Left forelimb (tissue), 1 donor: ENCODE measurements around the gene SERINC2.

Source experiments
- DNase-seq: peaks from one replicate; pipeline ENCODE4 v3.0.0-alpha.2; 2018; ENCODE audit warnings: low spot score

Gene SERINC2

DNA sequence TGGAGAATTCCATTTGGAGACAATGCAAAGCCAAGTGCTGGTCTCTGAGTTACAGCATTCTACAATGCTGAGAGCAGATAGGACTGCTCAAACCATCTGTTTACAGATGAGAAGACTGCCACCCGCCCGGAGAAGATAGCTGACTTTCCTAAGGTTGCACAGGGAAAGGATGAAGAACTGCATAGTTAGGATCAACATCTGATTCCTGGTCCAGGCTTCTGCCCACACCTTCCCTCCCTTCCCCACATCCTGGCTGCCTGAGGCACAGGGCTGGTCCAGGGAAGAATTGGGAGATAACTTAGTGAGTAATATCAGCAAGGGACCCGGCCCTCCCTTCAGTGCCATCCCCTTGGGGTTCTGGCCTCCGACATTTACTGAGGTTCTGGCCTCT lies 2.0 kb downstream of the SERINC2 start:
- DNase-seq: no peak

DNA sequence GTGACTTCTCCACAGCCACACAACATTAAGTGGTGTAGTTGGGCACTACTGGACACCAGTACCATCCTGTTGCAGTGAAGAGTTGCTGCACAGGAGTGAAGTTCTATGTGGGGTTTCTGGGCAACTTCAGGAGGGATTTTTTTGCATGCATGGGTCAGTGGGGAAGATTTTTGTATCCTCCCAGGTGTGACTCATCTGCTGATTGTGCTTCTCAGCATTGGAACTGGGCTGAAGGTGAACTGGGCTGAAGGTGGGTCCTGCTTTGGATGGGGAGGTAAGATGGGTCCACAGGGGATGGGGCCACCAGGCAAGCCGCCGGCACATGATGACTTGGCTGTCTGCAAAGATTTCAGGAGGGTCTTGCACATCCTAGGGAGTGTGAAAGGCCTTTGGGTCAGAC lies 2.6 kb downstream of the SERINC2 start:
- no peak for DNase-seq

DNA sequence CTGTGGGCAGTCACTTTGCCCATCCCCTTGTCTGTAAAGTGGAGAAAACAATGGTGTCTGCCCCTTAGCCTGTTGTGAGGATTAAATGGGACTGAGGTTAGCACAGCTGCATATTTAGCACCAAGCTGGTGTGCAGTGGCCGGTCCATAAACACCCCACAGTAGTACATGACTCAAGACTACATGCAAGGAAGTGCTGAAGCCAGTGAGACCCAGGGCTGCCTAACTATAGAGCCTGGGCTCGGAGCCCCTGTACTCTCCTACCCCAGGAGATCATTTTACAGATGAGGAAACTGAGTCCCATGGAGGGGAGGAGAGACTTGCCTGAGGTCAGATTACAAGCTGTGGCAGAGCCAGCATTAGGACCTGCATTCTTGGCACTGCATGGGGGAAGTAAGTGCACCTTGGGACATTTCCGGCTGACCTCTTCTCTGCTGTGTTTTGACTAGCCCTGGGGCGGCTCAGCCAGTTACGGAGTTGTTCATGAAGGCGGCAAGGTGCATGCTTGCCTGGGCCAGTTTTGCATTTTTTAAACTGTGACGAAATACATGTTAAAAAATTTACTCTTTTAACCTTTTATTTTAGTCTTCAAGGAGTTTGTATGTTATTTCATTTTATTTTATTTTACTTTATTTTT lies 3.2 kb downstream of the SERINC2 start:
- DNase-seq: no peak

DNA sequence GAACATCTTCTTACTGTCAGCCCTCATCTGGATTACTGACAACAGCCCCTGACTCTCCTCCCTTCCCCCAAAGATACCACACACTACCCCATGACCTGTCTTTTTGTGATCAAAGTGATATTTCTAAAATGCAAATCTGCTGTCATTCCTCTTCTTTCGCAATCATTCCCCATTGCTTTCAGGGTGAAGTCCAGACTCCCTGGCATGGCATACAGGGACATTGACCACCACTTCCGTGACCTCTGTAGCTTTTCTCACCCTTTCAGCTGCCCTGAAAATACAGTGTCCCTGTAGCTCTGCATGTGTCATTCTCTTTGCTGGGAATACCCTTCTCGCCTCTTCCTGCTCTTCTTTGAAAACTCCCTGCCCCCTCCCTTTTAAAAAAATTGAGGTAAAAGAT lies 4.1 kb downstream of the SERINC2 start:
- no peak for DNase-seq

DNA sequence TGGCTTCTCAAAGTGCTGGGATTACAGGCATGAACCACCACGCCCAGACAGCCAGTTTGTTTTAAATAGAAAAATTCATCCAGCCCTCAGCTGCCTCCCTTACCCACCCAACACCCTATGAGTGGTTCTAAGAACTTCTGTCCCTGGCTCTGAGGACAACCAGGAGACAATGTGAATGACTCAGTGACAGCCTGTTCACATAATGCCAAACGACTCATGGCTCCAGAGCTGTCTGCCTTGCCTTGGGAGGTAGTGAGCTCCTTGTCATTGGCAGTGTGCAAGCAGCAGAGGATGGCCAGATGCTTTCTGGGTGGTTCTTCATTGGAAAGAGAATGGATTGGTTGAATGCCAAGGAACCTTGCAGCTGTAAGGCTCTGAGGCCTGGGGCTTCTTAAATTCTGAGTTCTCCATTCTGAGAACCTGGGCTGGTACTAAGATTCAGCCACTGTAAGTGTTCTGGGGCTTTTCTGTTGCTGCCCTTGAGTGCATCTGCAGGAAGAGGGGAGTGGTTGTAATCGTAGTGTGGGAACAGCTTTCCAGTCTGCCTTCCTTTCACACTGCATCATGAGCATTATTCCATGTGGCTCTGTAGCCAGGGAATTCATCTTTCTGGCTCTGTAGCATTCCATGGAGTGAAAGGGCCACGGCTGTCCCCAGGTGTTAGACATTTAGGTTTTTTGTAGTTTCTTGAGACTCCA lies 5.8 kb downstream of the SERINC2 start:
- no peak for DNase-seq

DNA sequence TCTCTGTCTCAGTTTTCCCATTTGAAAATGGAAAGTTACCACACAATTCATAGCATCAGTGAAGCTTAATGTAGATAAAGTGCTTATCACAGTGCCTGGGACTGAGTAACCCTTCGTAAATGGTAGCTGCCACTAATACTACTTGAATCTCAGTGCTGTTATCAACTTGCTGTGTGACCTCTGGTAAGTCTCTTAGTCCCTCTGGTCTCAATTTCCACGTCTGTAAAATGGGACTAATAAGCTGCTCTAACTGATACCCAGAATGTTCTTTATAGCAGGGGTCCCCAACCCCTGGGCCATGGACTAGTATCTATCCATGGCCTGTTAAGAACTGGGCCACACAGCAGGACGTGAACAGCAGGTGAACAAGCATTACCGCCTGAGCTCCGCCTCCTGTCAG lies 7.7 kb downstream of the SERINC2 start:
- no peak for DNase-seq

DNA sequence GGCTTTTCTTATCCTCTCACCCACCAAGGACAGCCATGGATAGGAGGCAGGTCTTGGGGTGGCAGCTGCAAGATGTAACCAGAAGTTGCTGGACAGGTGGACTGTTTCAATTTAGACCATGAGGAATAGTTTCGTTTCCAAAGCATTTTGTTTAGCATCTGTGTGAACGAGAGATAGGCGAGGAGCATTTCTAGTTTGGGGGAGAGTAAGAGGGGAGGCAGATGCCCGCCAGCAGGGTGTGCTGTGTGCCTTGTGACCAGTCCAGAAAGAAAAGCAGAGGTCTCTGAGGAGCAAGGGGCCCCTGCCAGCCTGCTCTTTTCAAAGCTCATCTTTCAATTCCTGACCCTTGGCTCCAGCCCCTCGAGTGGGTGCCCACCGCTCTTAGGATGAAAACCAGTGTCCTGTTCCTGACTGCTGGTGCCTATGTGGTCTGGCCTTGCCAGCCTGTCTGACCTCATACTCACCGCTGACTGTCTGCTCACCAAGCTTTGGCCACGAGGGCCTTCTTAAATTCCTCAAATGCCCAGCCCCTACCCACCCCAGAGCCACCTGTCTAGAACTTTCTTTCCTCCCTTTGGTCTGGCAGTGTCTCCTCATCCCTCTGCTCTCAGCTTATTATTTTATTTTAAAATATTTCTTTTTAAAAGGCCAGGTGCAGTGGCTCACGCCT lies 8.5 kb downstream of the SERINC2 start:
- DNase-seq: no peak

DNA sequence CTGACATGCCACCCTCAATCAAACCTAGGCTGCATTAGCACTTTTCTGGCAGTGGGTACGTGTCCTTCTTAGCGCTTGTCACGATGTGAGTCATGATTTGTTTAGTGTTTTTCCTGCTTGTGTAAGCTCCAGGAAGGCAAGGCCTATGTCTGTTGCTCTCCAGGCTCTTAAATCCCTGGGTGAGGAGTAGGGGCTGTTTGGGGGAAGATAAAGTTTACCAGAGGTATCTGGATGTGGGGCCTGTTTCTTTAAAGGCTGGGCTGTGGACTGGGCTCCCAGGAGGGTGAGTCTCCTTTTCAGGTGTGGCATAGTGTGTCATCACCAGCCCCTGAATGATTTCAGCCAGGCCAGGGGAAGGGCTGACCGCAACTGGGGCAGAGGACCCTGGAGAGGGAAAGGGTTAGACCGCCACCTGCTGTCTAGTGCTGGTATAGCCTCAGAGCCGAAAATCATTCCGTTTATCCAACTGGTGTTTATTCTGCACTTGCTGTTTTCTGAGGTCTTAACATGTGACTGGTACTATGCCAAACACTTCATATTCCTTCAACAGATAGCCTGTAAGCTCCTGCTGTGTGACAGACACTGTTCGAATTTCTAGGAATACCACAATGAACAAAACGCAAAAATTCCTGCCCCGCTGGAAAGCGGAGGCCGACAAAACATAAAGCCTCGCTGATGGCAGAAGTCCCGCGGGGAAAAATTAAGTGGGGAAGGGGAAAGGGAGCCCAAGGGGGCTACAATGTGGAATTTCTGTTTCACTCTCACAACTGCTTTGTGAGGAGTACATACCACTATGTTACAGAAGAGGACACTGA lies 9.7 kb downstream of the SERINC2 start:
- DNase-seq: peak; percentile 81

DNA sequence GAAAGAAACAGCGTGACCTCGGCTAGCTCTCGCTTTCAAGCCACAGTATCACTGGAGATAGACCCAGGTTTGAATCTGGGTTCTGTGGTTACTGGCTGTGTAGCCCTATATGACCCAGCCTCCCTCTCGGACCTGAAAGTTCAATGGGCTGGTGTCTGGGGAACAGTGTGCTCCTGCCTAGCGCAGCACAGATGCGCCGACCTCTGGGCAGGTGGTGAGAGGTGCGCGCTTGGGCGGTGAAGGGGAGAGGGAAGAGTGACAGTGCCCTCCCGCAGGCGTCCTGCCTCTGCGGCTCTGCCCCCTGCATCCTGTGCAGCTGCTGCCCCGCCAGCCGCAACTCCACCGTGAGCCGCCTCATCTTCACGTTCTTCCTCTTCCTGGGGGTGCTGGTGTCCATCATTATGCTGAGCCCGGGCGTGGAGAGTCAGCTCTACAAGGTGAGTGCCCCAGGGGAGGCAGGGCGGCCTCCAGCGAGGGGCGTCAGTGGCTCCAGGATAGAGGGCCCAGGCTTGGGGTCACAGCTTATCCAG lies 10.5 kb downstream of the SERINC2 start:
- no peak for DNase-seq

DNA sequence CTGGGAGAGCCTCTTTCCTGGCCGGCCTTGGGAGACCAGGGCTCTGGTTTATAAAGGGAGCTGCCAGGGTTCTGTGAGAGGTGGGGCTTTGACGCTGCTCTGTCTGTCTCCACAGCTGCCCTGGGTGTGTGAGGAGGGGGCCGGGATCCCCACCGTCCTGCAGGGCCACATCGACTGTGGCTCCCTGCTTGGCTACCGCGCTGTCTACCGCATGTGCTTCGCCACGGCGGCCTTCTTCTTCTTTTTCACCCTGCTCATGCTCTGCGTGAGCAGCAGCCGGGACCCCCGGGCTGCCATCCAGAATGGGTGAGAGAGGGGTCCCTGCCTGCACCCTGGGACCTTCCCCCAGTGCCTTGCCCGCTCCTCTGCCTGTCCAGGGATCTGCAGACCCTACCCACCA lies 11.6 kb downstream of the SERINC2 start:
- no peak for DNase-seq

DNA sequence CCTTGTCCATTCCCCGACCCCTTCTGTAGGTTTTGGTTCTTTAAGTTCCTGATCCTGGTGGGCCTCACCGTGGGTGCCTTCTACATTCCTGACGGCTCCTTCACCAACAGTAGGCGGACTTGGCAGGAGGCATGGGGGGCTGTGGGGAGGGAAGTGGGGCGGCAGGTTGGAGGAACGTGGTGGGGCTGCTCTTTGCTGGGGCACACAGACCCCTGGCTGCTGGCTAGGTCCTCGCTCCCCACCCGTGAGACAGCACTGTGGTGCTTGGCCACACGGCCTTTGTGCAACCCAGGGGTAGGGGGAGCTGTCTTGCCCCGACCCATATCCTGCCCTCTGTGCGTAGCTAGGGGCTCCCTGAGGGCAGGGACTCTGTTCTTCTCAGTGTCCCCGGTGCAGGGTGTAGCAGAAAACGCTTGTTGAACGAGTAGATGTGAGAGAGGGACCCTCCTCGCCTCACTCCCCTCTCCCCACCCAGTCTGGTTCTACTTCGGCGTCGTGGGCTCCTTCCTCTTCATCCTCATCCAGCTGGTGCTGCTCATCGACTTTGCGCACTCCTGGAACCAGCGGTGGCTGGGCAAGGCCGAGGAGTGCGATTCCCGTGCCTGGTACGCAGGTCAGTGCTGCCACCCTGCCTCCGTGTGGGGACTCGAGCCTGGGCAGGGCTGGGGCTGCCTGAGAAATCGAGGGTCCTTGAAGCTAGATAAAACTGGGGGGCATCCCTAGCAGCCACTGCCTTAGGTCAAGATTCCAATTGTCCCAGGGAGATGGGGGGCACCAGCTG lies 12.5 kb downstream of the SERINC2 start:
- DNase-seq: no peak

DNA sequence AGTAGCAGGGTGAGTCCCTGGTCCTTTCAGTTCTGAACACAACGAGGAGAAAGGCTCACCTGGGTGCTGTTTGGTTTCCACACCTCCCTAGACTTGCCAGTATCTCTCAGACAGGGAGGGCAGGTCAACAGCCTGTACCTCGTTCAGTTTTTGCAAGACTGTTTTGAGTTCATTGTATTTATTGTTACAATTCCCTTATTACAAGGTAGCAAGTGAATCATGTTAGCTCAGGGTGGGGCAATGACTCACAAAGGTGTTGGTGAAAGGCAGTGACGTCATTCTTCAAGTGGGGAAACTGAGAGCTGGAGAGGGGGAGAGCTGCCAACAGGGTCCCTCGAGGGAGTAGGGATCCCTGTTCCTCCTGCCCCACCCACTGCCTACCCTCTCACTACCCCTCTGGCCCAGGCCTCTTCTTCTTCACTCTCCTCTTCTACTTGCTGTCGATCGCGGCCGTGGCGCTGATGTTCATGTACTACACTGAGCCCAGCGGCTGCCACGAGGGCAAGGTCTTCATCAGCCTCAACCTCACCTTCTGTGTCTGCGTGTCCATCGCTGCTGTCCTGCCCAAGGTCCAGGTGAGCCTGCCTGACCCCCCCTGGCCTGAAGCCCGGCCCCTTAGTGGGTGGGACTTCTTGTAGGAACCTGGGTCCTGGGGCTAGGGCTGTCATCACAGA lies 13.4 kb downstream of the SERINC2 start:
- DNase-seq: no peak

DNA sequence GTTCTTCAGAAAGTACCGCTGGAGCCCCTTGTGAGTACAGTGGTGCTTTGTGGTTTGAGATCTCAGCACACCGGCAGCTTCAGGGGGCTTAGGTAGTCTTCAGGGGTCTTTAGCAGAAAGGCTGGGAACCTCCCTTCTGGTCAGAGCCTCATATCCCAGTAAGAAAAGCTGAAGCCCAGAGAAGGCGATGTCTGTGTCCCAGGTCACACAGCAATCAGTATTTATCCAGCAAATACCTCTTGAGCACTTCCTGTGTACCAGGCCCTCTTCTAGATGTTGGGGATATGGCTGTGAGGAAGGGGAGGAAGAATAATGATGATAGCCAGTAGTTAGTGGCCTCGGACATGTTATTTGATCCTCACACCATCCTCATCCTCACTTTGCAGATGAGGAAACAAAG lies 14.3 kb downstream of the SERINC2 start:
- no peak for DNase-seq

DNA sequence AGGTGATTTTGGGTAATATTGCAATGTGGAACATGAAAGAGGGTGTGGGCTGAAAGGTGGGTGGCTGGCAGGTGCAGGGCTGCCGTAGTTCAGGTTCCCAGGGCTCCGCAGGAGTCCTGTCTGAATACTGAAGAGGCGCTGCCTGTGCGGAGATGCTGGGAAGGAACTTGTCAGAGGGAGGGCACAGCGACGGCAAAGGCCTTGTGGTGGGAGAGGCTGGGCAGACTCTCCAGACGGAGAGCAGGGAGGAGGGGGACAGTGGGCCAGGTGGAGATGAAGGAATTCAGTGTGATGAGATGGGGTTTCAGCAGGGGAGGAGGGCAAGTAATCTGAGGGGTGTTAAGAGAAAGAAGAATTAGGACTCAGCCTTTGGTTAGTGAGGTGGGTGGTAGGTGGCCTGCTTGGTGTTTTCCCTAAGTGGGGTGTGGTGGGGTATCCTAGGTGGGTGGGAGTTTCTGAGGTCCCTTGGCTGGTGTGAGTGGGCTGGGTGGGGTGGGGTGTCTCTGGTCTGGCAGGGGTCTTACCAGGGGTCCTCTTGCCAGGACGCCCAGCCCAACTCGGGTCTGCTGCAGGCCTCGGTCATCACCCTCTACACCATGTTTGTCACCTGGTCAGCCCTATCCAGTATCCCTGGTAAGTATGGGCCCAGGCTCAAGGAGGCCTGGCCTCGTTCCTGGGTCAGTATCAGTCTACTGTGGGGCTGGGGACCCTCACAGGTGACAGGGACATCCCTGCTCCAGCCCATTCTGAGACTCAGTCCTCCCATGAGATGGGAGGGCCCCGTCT lies 15.6 kb downstream of the SERINC2 start:
- peak; percentile 38 for DNase-seq

DNA sequence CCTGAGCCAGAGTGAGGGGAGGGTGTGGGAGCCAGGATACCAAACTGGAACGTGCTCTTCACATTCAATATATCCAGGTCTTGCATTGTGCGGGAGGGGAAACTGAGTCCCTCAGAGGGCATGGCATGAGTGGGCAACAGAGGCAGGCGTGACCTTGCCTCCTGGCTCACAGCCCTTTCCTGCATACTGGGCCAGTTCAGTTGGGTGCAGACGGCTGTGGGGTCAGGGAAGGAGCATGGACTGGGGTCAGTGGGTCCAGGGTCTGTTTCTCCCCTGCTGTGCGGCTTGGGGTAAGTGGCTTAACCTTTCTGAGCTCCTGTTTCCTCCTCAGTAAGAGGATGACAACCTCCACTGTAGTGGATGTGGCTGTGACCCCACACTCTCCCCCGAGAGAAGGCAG lies 16.6 kb downstream of the SERINC2 start:
- DNase-seq: peak; percentile 60

DNA sequence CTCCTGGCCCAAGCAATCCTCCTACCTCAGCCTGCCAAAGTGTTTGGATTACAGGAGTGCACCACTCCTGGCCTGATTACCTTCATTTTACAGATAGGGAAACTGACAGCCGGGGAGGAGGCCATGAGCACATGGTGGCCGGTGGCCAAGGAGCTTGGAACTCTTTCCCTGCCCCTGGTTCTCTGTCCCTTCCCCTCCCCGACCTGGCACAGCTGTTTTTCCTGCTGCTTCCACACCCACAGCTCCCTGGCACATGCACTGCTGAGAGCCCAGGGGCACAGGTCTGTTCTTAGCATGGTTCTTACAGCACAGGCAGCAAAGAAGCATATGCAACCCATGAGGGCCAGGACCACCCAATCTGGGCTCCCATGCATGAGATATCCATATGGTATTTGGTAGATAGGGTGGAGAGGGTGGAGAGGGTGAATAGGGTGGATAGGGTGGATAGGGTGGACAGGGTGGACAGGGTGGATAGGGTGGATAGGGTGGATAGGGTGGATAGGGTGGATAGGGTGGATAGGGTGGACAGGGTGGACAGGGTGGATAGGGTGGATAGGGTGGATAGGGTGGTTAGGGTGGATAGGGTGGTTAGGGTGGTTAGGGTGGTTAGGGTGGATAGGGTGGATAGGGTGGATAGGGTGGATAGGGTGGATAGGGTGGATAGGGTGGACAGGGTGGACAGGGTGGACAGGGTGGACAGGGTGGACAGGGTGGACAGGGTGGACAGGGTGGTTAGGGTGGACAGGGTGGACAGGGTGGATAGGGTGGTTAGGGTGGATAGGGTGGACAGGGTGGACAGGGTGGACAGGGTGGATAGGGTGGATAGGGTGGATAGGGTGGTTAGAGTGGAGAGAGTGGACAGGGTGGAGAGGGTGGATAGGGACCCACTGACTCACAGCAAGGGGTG lies 18.6 kb downstream of the SERINC2 start:
- peak; percentile 68 for DNase-seq

DNA sequence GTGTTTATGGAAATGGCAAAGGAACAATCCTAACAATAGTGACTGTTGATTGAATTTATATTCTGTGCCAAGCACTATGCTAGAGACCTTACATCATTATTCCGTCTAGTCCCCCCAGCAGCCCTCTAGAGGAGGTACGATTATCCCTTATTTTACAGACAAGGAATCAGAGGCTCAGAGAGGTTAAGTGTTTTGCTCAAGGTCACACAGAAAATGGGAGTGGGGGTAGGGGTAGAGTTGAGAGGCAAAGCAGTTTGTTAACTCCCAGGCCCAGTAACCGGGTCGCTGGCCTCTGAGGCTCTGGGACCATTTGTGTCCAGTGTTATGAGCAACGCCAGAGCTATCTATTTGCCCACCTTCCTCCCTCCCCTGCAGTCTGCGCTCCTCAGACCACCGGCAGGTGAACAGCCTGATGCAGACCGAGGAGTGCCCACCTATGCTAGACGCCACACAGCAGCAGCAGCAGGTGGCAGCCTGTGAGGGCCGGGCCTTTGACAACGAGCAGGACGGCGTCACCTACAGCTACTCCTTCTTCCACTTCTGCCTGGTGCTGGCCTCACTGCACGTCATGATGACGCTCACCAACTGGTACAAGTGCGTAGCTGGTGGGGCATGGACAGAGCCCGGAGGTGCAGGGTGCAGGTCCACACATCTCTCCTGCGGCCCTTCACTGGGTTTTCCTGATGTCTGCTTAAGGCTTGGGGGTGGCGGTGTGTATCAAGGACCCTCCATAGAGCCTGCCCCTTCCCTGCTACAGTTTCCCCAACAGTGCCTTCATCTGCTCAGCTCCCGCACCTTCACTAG lies 19.8 kb downstream of the SERINC2 start:
- peak; percentile 55 for DNase-seq

DNA sequence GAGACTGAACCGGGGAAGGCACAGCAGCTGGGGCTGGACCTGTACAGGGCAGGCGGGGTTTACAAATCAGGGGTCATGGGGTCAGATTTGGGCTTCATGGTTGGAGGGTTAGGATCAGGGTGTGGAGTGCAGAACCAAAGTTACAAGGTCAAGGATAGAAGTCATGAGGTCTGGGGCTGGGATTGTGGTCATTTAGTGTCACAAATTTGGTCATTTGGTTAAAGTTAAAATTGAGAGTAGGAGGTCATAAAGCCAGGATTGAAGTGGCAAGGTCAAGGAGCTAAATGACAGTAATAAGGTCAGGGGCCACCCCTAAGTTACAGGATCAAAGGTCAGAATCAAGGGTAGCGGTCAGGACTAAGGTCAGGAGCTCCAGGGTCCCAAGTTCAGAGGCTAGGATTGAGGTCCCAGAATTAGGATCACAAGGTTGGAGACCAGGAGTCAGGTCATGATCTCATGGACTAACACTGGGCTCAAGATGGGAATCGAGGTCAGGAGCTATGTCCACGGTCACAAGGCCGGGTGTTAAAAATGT lies 20.4 kb downstream of the SERINC2 start:
- peak; percentile 34 for DNase-seq
